Liver (tissue), 9 donors: ENCODE data around the gene ATP2C2. TPM values are rescaled to one million over a fixed set of nuclear protein-coding genes. Genes with fewer than 3 reads are reported as not detected.

Experiments
- DNase-seq: peaks from one replicate; pipeline ENCODE4 v3.0.0-alpha.2; 2017; ENCODE audit warnings: low spot score
- H3K27ac ChIP-seq, 2 donors: one replicate each; pipeline ENCODE4 v1.7.0; 2013; ENCODE audit warnings: inconsistent platforms in 2 of 2, low read length in 2 of 2, control low read depth in 1 of 2, low read depth in 1 of 2, mild to moderate bottlenecking in 1 of 2
- H3K27me3 ChIP-seq, 4 donors: one replicate each; pipeline versions ENCODE4 v1.6.1 to v1.7.0; 2013; ENCODE audit warnings: low read length in 3 of 4, inconsistent platforms in 1 of 4, mild to moderate bottlenecking in 1 of 4, moderate library complexity in 1 of 4; ENCODE audit not compliant: control insufficient read depth in 4 of 4, insufficient read depth in 4 of 4
- H3K36me3 ChIP-seq, 4 donors: one replicate each; pipeline versions ENCODE4 v1.6.1 to v1.7.0; 2013; ENCODE audit warnings: low read length in 3 of 4, mild to moderate bottlenecking in 3 of 4, low read depth in 1 of 4, moderate library complexity in 1 of 4; ENCODE audit not compliant: control insufficient read depth in 4 of 4, insufficient read depth in 3 of 4
- H3K4me1 ChIP-seq, 4 donors: one replicate each; pipeline versions ENCODE4 v1.6.1 to v1.7.0; 2013; ENCODE audit warnings: low read length in 3 of 4, mild to moderate bottlenecking in 3 of 4, moderate library complexity in 1 of 4; ENCODE audit not compliant: control insufficient read depth in 4 of 4, insufficient read depth in 4 of 4
- H3K4me3 ChIP-seq, 3 donors: one replicate each; pipeline versions ENCODE4 v1.6.1 to v1.7.0; 2013; ENCODE audit warnings: low read length in 3 of 3, control low read depth in 1 of 3, low read depth in 1 of 3, mild to moderate bottlenecking in 1 of 3
- H3K9ac ChIP-seq, 2 donors: one replicate each; pipeline ENCODE4 v1.7.0; 2013; ENCODE audit warnings: low read length in 2 of 2, mild to moderate bottlenecking in 2 of 2, moderate library complexity in 2 of 2, control low read depth in 1 of 2, low read depth in 1 of 2
- H3K9me3 ChIP-seq, 4 donors: one replicate each; pipeline versions ENCODE4 v1.6.1 to v1.7.0; 2013; ENCODE audit warnings: low read length in 3 of 4; ENCODE audit not compliant: control insufficient read depth in 4 of 4
- ATF3 ChIP-seq: IDR thresholded peaks from 2 replicates; pipeline ENCODE4 v1.6.1; 2016; ENCODE audit warnings: antibody characterized with exemption
- CTCF ChIP-seq: fragments of 150-350 bp; IDR thresholded peaks from 2 replicates; pipeline ENCODE4 v1.5.1; 2017; ENCODE audit warnings: improper control_type of control experiment, low read depth, low read length; ENCODE audit not compliant: missing input control
- EGR1 ChIP-seq, 2 donors: IDR thresholded peaks; 2 replicates each; pipeline ENCODE4 v1.6.1; 2016 to 2018; ENCODE audit warnings: antibody characterized with exemption in 2 of 2, low read depth in 2 of 2
- FOXA1 ChIP-seq: IDR thresholded peaks from 2 replicates; pipeline ENCODE4 v1.6.1; 2016; ENCODE audit warnings: antibody characterized with exemption
- FOXA2 ChIP-seq: IDR thresholded peaks from 2 replicates; pipeline ENCODE4 v1.6.1; 2016; ENCODE audit warnings: antibody characterized with exemption
- GABPA ChIP-seq, 2 donors: IDR thresholded peaks in 1 of 2; conservative IDR thresholded peaks in 1 of 2; 2 replicates each; pipeline ENCODE4 v1.6.1; 2016; ENCODE audit warnings: antibody characterized with exemption in 2 of 2, mild to moderate bottlenecking in 1 of 2, moderate library complexity in 1 of 2
- HNF4A ChIP-seq, 2 donors: conservative IDR thresholded peaks; 2 replicates each; pipeline ENCODE4 v1.6.1; 2016; ENCODE audit warnings: antibody characterized with exemption in 2 of 2, mild to moderate bottlenecking in 2 of 2
- HNF4G ChIP-seq: IDR thresholded peaks from 2 replicates; pipeline ENCODE4 v1.6.1; 2016; ENCODE audit warnings: antibody characterized with exemption
- JUND ChIP-seq, 2 donors: IDR thresholded peaks; 2 replicates each; pipeline ENCODE4 v1.6.1; 2016; ENCODE audit warnings: antibody characterized with exemption in 2 of 2
- MAX ChIP-seq: IDR thresholded peaks from 2 replicates; pipeline ENCODE4 v1.6.1; 2016; ENCODE audit warnings: antibody characterized with exemption
- NR2F2 ChIP-seq: IDR thresholded peaks from 2 replicates; pipeline ENCODE4 v1.6.1; 2016; ENCODE audit warnings: antibody characterized with exemption
- RAD21 ChIP-seq, 2 donors: IDR thresholded peaks; 2 replicates each; pipeline ENCODE4 v1.6.1; 2016; ENCODE audit warnings: antibody characterized with exemption in 2 of 2, mild to moderate bottlenecking in 2 of 2
- REST ChIP-seq: IDR thresholded peaks from 2 replicates; pipeline ENCODE4 v1.6.1; 2016; ENCODE audit warnings: antibody characterized with exemption, mild to moderate bottlenecking
- RXRA ChIP-seq, 2 donors: IDR thresholded peaks; 2 replicates each; pipeline ENCODE4 v1.6.1; 2017 to 2018; ENCODE audit warnings: antibody characterized with exemption in 2 of 2, mild to moderate bottlenecking in 1 of 2
- SP1 ChIP-seq: IDR thresholded peaks from 2 replicates; pipeline ENCODE4 v1.6.1; 2018; ENCODE audit warnings: antibody characterized with exemption, mild to moderate bottlenecking
- TAF1 ChIP-seq: conservative IDR thresholded peaks from 2 replicates; pipeline ENCODE4 v1.6.1; 2016; ENCODE audit warnings: antibody characterized with exemption, mild to moderate bottlenecking
- YY1 ChIP-seq: IDR thresholded peaks from 2 replicates; pipeline ENCODE4 v1.6.1; 2016; ENCODE audit warnings: antibody characterized with exemption, mild to moderate bottlenecking
- ZBTB33 ChIP-seq: IDR thresholded peaks from 2 replicates; pipeline ENCODE4 v1.6.1; 2016; ENCODE audit warnings: antibody characterized with exemption
- WGBS: extraction: QIAGEN DNeasy Blood & Tissue Kit; methylation state at CpG from one replicate; pipeline ENCODE4 v1.1.7; 2013; 5-methylcytosine and 5-hydroxymethylcytosine counted together
- polyA plus RNA-seq, 2 donors: library from polyadenylated mRNA; stranded (reverse) in 1 of 2; unstranded in 1 of 2; fragments of 200-250 nt in 1 of 2; fragments of >200 nt in 1 of 2; fragmentation: Nextera tagmentation in 1 of 2; extraction: Ambion mirVana in 1 of 2; gene quantifications; one replicate each; pipeline versions ENCODE4 v1.2.1 to v1.2.3, GENCODE V29; 2013 to 2015
- total RNA-seq, 2 donors: library from RNA; depleted of rRNA; stranded (reverse); fragments of >200 nt; gene quantifications; one replicate each; pipeline ENCODE4 v1.2.3, GENCODE V29; 2014
- donor health status: healthy.
- donor health status: healthy.
- donor health status: healthy.
- donor health status: healthy.
- donor health status: healthy.

ATP2C2 gene
- total and polyA plus RNA-seq, 4 donors, result 0.05 to 0.33 (median 0.22) TPM

- no peak for TF ChIP-seq FOXA2
These were observed 117.8 kb downstream of the ATP2C2 start (continued) for GRCh38 chr16:84486126-84486525.

GRCh38 chr16:84486551-84487235 lies 118.4 kb downstream of the ATP2C2 start:
- H3K36me3 ChIP-seq, result peaks cover 0 to 2% (median 0%) of the 10 kb centered on the region in 4 donors
- DNase-seq, result no peak
- H3K9me3 ChIP-seq, result no peaks in the 10 kb centered on the region
- H3K4me3 ChIP-seq, result no peak overlapping the region
- no peak overlapping the region for H3K9ac ChIP-seq
- H3K27ac ChIP-seq, result no peak overlapping the region
- H3K27me3 ChIP-seq, result no peaks in the 10 kb centered on the region
- H3K4me1 ChIP-seq, result no peaks in the 10 kb centered on the region
- 92% methylated on average over 17 of the region's 17 CpGs for WGBS
- TF ChIP-seq JUND (IDR thresholded peaks at IDR 0.05) (no peak), ATF3 (no peak), REST (no peak), NR2F2 (no peak), CTCF (no peak), ZBTB33 (no peak), GABPA (IDR thresholded peaks at IDR 0.05 in 1 of 2, conservative IDR thresholded peaks at IDR 0.05 in 1 of 2) (no peak), MAX (no peak), YY1 (no peak), HNF4G (no peak), TAF1 (no peak), RXRA (IDR thresholded peaks at IDR 0.05) (no peak), RAD21 (IDR thresholded peaks at IDR 0.05) (no peak), FOXA2 (no peak), EGR1 (IDR thresholded peaks at IDR 0.05; ENCODE audit: low read depth in 2 of 2) (no peak), SP1 (no peak), FOXA1 (no peak), HNF4A (conservative IDR thresholded peaks at IDR 0.05) (no peak)
